CD4-positive, alpha-beta T cell treated with Interleukin-2 at 100 ng/mL for 4 hours (primary cell): ENCODE results near the gene TULP4.
"Not testable (repeated sequence)": the region's sequence is repeated elsewhere in the genome, so short reads cannot be mapped to it uniquely, and the experiment has no call there.

Experiments
- DNase-seq: peaks from one replicate; pipeline ENCODE4 v3.0.0-alpha.2; 2020; ENCODE audit warnings: low spot score

Gene TULP4

GRCh38 chr6:158391276-158391675, 79.0 kb downstream of the TULP4 start:
- no peak for DNase-seq

GRCh38 chr6:158391977-158392376, 79.7 kb downstream of the TULP4 start:
- DNase-seq = not testable (repeated sequence)

- DNase-seq = no peak
These were observed 83.9 kb downstream of the TULP4 start for GRCh38 chr6:158396136-158396535.

- DNase-seq = no peak
These were observed 85.3 kb downstream of the TULP4 start for GRCh38 chr6:158397578-158397977.

GRCh38 chr6:158398252-158399024, 86.2 kb downstream of the TULP4 start:
- DNase-seq = no peak

- no peak for DNase-seq
These were observed 86.9 kb downstream of the TULP4 start for GRCh38 chr6:158399040-158399700.

- DNase-seq = no peak
These were observed 89.9 kb downstream of the TULP4 start for GRCh38 chr6:158402184-158402583.

- not testable (repeated sequence) for DNase-seq
These were observed 93.1 kb downstream of the TULP4 start for GRCh38 chr6:158405321-158405831.

- DNase-seq = no peak
These were observed 93.7 kb downstream of the TULP4 start for GRCh38 chr6:158405933-158406332.

GRCh38 chr6:158406736-158407135, 94.5 kb downstream of the TULP4 start:
- no peak for DNase-seq

GRCh38 chr6:158408013-158408412, 95.7 kb downstream of the TULP4 start:
- no peak for DNase-seq

GRCh38 chr6:158408552-158409130, 96.4 kb downstream of the TULP4 start:
- no peak for DNase-seq

GRCh38 chr6:158409451-158409850, 97.2 kb downstream of the TULP4 start:
- DNase-seq = no peak

- DNase-seq = no peak
These were observed 98.5 kb downstream of the TULP4 start for GRCh38 chr6:158410784-158411183.

GRCh38 chr6:158411998-158412397, 99.7 kb downstream of the TULP4 start:
- no peak for DNase-seq

- no peak for DNase-seq
These were observed 100.8 kb downstream of the TULP4 start for GRCh38 chr6:158413028-158413427.

- DNase-seq = no peak
These were observed 101.7 kb downstream of the TULP4 start for GRCh38 chr6:158413814-158414565.

GRCh38 chr6:158414851-158415262, 102.6 kb downstream of the TULP4 start:
- DNase-seq = no peak

GRCh38 chr6:158415666-158416065, 103.4 kb downstream of the TULP4 start:
- no peak for DNase-seq

GRCh38 chr6:158416883-158417759, 104.9 kb downstream of the TULP4 start:
- no peak for DNase-seq

- no peak for DNase-seq
These were observed 105.5 kb downstream of the TULP4 start for GRCh38 chr6:158417760-158418098.
